GM18507 (cell line): Measurements from ENCODE around the gene FCN1.

Experiments used
- DNase-seq: peaks from one replicate; pipeline ENCODE4 v3.0.0; 2011; ENCODE audit warnings: low read depth; ENCODE audit not compliant: insufficient read length; ENCODE audit errors: extremely low spot score
- FAIRE-seq: peaks from 2 replicates; lab custom pipeline; 2011; peaks lifted over from hg19 to GRCh38; lab: Jason Lieb, UNC

Gene FCN1

GRCh38 chr9:134919303-134919702 lies 1.6 kb upstream of the FCN1 start:
- FAIRE-seq (no peak), DNase-seq (no peak)

- DNase-seq (no peak), FAIRE-seq (no peak)
Measured at GRCh38 chr9:134918646-134919045, 934 bp upstream of the FCN1 start.

DNA sequence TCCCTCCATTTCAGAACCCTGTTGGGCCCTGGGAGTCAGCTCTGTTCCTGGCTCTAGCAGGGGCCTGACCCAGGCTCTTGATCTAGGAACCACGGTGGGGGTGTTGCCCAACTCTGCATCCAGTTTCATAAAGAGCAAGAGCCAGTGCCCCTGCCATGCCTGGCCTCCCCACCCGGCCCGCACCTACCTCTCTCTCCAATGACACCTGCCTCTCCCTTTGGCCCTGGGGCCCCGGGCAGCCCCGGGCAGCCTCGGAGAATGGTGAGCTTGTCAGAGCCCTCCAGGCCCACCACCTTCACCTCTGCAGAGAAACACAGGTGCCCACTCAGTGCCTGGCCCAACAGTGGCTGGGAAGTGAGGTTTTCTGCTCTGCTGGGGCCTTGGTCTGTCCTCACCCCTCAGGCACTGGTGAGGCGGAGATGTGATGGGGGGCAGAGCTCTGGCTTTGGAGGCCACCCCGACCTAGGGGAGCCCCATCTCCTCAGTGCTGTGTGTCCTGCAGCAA lies 1.5 kb downstream of the FCN1 start:
- DNase-seq = no peak
- no peak for FAIRE-seq

- no peak for FAIRE-seq
- no peak for DNase-seq
Measured at GRCh38 chr9:134915046-134915985, 2.4 kb downstream of the FCN1 start.

DNA sequence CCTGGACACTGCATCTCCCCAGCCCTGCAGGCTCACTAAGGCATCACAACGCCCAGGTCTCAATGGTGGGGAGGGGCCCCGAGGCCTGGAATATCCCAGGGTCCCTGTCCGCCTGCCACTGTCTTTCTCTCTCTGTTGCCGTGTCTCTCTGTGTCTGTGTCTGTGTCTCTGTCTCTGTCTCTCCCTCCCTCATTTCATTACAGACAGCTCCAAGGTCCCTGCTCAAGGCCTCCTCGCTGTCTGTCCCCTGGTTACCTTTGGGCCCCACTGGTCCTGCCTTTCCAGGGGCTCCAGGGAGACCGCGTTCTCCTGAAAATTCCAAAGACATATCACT lies 3.2 kb downstream of the FCN1 start:
- FAIRE-seq (no peak), DNase-seq (no peak)

DNA sequence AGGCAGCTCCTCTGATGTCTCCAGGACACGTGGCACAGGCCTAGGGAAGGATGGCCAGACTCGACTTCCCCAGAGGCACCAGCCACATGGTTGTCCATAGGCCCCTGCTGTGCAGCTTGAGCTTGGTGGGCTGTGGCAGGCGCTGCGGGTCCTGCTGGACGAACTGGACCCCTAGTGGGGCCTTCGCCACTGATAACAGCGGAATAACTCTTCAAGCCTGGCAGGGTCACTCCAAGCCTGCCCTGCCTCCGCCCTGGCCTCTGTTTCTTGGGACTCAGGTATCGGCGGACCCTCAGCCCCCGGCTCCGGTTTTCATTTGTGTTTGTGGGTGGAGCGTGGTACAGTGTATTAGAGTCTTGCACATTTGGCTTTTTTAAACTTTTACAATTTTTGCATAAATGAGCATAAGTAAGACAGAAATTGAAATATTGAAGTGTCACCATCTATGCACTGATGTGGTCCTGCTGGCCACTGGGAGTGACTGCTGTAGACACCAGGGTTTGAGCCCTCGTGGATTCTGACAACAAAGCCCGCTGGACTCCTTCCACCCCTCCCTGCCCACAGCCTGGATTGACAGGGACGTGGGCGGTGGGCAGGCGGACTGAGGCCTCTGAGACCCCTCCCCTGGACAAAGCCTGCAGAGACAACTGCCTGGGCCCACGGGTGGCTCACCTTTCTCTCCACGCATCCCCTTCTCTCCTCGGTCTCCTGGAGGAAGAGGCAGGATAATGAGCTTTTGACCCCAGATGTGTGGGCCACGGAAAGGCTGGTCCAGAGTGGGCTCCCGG lies 3.8 kb downstream of the FCN1 start:
- FAIRE-seq (no peak), DNase-seq (no peak)

GRCh38 chr9:134913041-134913712 lies 4.5 kb downstream of the FCN1 start:
- DNase-seq = no peak
- no peak for FAIRE-seq

DNA sequence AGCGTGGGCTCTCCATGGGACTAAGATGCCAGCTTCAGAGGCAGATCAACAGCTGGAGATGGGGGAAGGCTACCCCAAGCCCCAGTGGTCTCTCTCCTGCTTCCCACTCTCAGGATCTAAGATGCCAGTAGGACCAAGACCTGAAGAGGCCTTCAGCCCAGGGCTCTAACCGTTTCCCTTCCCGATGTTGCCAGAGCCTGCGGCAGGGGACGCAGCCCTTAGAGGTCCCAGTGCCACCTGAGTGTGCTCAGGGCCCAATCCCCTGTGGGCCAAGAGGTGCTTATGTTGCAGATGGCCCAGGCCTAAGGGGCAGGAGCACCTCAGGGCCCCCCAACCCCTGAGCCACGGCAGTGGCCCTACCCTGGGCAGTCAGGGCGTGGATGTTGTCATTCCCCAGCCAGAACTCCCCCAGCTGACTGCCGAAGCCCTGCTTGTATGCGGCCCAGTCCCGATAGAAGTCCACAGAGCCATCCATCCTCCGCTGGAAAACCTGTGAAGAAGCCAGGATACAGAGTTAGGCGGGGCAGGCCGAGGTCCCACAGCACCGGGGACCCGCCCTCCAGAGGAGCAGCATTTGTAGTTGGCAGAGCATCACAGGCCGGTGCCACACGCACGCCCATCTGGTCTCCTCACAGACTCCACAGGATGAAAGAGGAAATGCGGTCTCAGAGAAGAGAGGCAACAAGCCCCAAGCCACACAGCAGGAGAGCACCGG lies 5.4 kb downstream of the FCN1 start:
- no peak for DNase-seq

DNA sequence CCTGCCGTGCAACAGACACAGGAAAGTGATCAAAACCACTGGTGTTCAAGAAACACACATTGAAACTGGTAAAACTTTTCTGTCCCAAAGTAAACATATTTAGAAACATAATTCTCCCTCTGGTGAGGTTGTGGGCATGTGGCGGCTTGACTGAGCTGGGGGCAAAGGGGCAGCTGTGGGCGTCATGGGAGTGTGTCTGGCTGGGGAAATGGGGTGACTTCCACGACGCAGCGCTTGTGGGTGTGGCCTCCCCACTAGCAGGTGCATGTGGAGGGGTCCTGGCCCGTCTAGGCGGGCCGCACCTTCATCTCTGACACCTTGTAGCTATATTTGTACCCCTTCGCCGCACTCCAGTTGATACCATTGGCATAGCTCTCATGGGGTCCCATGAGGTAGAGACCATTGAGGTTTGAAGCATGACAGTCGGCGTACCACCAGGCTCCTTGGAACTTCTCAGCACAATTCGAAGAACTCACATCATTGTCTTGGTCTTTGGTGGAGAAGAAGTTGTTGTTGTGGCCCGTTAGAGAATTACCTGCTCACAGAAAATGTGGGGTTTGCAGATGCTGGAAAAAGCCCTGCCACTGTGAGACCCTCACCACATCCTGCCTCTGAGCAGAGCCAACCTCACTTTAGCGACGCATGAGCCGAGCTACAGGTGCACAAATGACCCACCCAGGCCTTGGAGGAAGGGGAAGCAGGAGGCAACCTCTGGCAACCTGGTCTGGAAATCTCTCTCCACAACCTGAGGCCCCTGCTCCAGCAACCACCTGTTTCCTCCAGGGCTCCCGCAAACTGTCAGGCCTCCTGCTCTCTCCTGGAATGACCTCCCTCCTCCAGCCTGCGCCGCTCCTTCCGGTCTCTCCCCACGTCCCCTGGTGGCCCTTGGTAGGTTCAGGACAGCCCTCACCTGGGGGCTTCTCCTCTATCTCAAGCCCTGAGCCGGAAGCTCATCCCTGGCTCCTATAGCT lies 7.9 kb downstream of the FCN1 start:
- DNase-seq (no peak), FAIRE-seq (no peak)

More for the DNA sequence above, 5.4 kb downstream of the FCN1 start:
- FAIRE-seq = no peak

- FAIRE-seq (no peak), DNase-seq (no peak)
Measured at GRCh38 chr9:134908524-134909309, 9.0 kb downstream of the FCN1 start.

- DNase-seq (no peak), FAIRE-seq (no peak)
Measured at GRCh38 chr9:134902936-134903335, 14.8 kb downstream of the FCN1 start.

GRCh38 chr9:134899818-134900217 lies 17.9 kb downstream of the FCN1 start:
- FAIRE-seq (no peak), DNase-seq (no peak)

GRCh38 chr9:134899168-134899567 lies 18.5 kb downstream of the FCN1 start:
- FAIRE-seq (no peak), DNase-seq (no peak)

- no peak for DNase-seq
- no peak for FAIRE-seq
Measured at GRCh38 chr9:134898319-134898718, 19.4 kb downstream of the FCN1 start.

- FAIRE-seq = no peak
Measured at GRCh38 chr9:134897584-134898170, 20.0 kb downstream of the FCN1 start.

GRCh38 chr9:134896834-134897583 lies 20.7 kb downstream of the FCN1 start:
- DNase-seq (no peak), FAIRE-seq (no peak)

More at GRCh38 chr9:134897584-134898170, 20.0 kb downstream of the FCN1 start:
- DNase-seq = no peak
